ENCODE results near the gene OLIG3.

Gene OLIG3

DNA sequence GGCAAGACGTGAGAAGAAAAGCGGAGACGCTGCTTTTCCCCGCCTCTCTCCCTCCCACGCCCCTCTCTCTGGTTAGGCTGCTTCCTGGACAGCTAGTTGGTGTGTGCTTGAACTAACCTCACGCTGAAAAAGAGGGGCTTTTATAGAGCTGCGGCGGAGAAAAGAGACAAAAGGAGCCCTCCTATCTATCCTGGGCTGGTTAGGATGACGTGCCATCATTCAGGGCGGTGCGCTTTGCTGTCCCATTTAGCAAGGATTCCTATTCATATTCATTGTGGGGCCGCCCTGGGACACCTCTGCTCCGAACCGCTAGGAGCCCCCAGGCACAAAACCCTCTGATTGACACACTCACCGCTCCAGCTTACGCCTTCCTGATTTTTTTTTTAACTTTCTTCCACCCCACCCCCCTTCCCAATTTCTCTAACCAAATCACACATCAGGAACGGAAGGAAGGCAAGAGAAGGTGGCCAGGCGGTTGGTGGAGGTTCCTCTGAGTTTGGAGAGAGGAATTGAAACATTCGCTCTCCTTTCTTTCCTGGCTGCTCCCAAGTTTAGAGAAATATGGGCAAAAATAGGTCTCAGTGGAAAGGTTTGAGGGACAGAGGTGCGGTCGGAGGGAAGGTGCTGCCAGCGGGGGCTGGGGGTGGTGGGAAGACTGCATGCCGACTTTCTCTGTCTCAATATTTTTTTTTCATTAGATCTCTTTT is at the start of gene OLIG3:
TSS of gene OLIG3 (minus strand) at position 114 of the 707 bp plus-strand sequence. CDS start 224 bp downstream, outside the sequence.
- no peak for DNase-seq

DNA sequence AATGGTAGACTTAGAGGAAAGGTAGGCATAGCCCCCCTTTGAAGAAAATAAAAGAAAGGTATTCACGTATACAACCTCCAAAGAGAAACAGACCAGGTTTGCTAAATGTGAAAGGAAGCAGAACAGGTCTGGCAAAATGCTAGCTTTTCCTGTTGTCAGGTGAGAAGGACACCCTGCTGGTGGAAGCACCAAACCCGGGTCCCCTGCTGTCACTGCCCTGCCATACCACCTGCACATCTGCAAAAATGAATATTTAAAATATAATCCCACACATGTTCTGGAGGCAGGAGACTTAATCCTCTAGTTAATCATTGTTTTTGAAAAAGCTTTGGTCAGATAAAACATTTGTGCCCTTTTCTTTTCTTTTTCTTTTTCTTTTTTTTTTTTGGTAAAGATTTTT is 48.9 kb upstream of the OLIG3 start:
- DNase-seq, result no peak

DNA sequence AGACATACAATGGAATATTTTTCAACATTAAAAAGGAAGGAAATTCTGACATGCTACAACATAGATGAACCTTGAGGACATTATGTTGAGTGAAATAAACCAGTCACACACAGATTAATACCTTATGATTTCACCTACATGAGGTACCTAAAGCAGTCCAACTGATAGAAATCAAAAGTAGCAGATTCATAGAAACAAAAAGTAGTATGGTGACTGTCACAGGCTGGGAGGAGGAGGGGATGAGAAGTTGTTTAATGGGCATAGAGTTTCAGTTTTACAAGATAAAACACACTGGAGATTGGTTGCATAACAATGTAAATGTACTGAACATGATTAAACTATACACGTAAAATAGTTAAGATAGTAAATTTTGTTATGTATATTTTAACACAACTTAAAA is 48.5 kb upstream of the OLIG3 start:
- no peak for DNase-seq

DNA sequence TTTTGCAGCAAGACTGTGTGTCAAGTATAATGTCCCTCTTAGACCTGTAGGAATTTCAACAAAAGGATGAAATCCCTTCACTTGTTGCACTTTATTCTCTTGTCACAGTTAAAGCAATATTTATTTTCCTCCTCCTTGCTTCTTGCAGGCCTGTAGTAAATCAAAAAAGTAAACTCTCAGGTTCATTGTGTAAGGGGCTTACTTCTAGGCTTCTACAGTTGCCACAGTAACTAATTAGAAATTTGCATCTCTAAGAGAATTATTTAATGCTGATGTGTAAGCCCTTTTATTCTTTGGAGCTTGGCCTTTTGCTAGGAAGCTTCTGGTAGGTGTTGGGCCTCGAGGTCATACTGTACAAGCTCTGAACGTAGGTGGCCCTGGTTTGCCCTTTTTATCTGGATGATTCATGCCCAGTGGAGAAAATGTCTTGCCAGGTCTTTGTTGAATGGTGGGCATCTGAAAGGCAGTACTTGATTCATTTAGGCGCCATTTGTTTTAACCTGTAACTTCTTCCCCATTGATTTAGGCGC is 47.4 kb upstream of the OLIG3 start:
- DNase-seq, result no peak

DNA sequence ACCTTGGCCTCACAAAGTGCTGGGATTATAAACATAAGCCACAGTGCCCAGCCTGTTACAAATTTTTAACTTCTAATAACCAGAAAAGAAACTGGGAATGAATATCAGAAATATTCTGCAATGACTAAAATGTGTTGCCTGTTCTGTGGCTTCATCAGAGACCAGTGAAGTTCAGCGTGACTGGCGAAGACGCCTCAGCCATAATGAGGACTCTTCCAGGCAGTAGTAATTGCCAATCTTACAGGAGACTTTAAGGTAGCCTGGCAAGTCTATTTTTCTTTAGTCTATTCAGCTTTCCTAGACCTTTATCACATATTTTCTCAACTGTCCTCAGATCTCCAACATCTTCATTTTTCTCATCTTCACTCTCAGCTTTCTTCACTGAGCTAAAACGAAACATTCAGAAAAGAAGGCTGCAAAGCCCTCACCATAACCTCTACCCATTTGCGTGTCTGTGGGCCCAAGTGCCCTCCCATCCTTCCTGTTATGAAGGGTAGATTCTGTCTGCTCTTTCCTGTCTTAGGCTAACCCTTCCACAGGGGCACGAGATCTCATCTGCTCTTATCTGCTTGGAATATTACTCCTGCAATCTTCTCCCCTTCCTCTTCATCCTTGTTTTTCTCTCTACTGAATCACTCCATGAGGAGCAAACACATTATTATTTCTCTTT is 42.0 kb upstream of the OLIG3 start:
- DNase-seq, result no peak

DNA sequence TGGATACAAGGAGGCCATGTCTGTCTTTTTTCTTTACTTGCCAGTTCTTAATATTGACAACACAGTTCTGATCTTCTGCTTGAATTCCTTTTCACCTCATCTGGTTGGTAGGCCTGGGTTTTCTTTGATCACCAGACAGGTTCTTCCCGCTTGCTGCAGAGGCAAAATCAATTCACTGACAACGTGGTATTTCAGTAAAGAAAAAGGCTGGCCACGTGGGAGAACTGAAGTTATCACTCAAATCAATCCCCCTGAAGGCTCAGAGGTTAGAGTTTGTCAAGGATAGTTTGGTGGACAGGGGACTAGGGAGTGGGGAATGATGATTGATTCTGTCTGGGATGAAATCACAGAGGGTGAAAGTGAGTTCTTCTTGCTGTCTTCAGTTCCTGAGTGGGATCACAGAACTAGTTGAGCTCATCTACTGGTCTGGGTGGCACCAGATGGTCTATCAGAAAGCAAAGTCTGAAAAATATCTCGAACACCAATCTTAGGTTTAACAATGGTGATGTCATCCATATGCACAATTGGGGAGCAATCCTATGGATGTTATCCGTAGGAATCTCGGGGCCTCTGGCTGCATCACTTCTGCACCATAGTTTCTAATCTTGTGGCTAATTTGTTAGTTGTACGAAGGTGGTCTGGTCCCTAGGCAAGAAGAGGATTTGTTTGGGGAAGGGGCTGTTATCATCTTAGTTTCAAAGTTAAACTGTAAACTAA is 37.3 kb upstream of the OLIG3 start:
- no peak for DNase-seq

- no peak for DNase-seq
These were observed 36.2 kb upstream of the OLIG3 start for GRCh38 chr6:137530404-137530803.

GRCh38 chr6:137522831-137523230 is 28.6 kb upstream of the OLIG3 start:
- no peak for DNase-seq

DNA sequence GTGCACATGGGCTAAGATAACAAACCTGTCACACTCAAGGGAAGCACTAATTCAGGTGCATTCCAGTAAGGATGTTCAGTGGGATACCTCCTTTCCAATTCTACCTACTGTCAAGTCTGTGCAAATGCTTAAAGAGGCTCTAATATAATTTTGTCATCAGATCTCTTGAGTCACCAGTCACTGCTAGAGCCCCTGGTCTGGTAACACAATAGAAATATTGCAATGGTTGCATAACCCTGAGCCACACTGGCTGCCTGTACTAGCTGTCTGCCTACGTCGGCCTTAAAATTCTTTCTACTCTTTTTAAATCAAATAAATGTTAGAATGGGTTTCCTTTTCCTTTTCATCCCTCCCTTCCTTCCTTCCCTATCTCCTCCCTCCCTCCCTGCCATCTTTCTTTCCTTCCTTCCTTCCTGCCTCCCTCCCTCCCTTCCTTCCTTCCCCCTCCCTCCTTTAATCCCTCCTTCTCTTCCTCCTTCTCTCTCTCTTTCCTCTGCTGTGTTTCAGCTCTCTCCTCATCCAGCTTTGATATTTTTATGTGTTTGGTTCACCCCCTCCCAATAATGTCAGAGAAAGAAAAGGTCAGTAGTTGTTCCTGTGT is 28.1 kb upstream of the OLIG3 start:
- no peak for DNase-seq

GRCh38 chr6:137520520-137520919 is 26.3 kb upstream of the OLIG3 start:
- DNase-seq, result no peak

DNA sequence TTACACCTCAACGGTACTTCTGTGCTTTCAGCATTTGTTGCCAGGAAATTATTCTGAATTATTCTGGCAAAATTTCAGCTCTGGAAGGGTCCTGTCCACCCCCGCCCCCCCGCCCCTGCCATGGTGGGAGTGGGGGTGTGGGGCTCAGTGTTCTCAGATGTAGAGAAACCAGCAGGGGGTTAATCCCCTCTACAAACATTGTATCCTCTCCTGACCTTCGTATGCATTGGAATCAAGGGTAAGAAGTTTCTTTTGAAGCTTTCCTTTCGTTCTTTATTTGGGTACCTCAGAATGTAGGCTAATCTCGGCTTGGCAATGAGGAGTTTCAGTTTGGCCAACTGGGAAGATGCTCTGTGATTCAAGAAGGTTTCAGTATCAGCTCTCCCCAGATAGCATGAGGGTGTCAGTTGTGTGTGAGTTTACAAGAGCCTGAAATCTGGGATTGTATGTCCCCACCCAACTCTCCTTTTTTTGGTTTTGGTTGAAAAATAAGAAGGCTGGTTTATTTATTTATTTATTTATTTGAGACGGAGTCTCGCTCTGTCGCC is 25.5 kb upstream of the OLIG3 start:
- no peak for DNase-seq

GRCh38 chr6:137518386-137518983 is 24.3 kb upstream of the OLIG3 start:
- DNase-seq, result no peak

DNA sequence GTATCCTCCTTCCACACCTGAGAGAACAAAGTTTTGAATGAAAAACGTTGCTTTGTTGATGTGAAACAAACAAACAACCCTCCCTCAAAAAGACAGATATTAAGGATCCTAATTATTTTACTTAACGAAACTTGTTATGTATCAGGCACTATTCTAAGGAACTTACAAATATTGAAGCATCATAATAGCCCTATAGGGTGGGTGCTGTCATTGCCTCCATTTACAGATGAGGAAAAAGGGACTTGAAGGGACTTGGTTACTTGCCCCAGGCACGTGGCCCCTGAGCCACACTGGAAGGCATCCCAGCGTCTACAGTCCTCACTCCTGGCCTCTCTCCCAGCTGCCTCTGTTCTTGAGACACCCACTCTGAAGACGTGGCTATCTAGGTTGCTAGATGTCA is 20.2 kb upstream of the OLIG3 start:
- no peak for DNase-seq

DNA sequence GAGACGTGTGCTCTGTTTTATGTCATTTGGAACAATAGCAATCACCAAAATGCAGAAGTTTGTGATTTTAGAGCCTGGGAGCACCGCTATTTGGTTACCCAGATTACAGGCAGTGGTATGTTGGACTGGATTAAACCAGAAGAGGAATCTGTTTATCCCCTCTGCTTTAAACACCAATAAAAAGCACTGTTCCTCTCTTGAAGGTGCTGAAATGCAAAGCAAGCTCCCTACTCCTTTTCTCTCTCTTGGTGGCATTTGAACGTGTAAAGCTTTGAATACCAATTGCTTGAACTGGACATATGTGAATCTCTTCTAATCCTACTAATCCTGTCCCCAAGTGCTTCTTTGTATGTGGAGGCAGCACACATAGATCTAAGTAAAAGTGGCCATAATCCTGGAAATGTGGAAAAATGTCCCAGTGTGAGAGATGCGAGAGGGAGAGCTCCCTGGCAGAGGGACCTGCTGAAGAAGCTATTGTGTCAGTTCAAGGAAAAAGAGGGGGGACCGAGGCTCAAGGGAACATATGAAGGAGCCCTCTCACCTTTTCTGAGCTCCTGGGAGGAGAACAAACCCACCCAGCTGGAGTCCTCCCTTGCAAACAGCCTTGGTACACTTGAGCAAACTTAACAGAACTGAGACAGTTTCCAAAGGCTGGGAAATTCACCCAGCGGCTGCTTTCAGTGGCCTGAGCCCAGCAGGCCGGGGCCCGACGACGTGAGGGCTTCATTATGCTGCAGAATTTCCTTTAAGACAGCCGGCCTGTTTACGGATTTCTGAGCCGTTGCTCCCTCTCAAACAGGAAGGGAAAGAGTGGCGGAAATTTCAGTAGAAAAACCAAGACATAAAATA is 18.8 kb upstream of the OLIG3 start:
- DNase-seq, result no peak

GRCh38 chr6:137510923-137511322 is 16.7 kb upstream of the OLIG3 start:
- no peak for DNase-seq

GRCh38 chr6:137498481-137499190 is 4.4 kb upstream of the OLIG3 start:
- DNase-seq, result no peak

GRCh38 chr6:137497721-137498463 is 3.7 kb upstream of the OLIG3 start:
- no peak for DNase-seq

DNA sequence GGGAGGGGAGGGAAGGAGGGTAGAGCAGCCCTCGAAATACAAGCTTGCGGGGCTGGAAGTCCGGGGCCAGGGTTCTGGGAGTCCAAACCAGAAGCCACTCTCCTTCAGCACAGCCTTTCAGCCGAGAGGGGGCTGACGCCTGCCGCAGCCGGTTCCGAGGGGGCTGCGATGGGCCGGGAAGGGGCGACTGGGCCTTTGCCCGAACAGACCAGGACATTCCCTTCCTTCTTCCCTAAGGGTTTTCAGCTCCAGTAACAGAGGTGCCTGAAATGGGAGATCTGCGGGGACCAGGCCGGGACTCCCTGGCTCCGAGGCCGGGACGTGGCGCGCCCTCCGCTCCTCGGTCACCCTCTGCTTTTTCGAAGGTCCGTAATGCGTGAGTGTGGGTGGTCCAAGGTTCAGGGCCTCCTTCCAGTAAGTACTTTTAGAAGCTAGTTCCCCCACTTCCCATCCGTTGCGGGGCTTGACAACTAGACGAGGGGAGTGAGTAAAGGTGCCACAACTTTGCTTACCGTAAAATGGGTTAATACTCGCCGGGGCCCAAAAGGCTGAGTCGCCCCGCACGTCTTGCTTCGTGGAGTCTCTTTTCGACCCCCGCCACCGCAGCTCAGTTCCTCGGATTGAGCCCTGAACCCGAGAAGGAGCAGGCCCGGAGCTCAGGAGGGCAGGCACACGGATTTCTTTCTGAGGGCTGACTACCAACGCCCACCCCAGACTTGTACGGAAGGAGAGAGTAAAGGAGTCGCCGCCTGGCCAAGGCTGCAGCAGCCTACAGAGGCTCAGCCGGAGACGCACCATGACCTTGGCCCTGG is 2.9 kb upstream of the OLIG3 start:
- DNase-seq, result no peak

- no peak for DNase-seq
These were observed 2.2 kb upstream of the OLIG3 start for GRCh38 chr6:137496368-137496767.

All from NCI-H1048 (cell line).